Osteoblast (primary cell): ENCODE measurements around the gene CEND1. TPM values are rescaled to one million over a fixed set of nuclear protein-coding genes. Genes with fewer than 3 reads are reported as not detected.
A peak's percentile ranks its signal among the peaks of the same experiment; 100 is the strongest.

Experiments
- DNase-seq: peaks from one replicate; pipeline ENCODE4 v3.0.0; 2011; ENCODE audit warnings: low spot score, mixed read lengths; ENCODE audit not compliant: insufficient read length; ENCODE audit errors: missing footprints
- H2AFZ ChIP-seq: 2 replicates; pipeline ENCODE4 v1.6.0; 2011; ENCODE audit warnings: mild to moderate bottlenecking, low read length
- H3K27ac ChIP-seq: 2 replicates; pipeline ENCODE4 v1.5.1; 2011; ENCODE audit warnings: mild to moderate bottlenecking, low read depth, low read length, moderate library complexity
- H3K27me3 ChIP-seq: 2 replicates; pipeline ENCODE4 v1.6.0; 2012; ENCODE audit warnings: mild to moderate bottlenecking, control low read depth, inconsistent platforms, low read length, moderate library complexity; ENCODE audit not compliant: insufficient read depth
- H3K36me3 ChIP-seq: 2 replicates; pipeline ENCODE4 v1.5.1; 2011; ENCODE audit warnings: mild to moderate bottlenecking, low read length, control low read depth, moderate library complexity; ENCODE audit not compliant: insufficient read depth
- H3K4me1 ChIP-seq: 2 replicates; pipeline ENCODE4 v1.5.1; 2011; ENCODE audit warnings: mild to moderate bottlenecking, low read length, control low read depth, moderate library complexity; ENCODE audit not compliant: insufficient read depth
- H3K4me2 ChIP-seq: 2 replicates; pipeline ENCODE4 v1.6.0; 2011; ENCODE audit warnings: mild to moderate bottlenecking, low read length; ENCODE audit not compliant: insufficient read depth
- H3K4me3 ChIP-seq: fragments of 200-600 bp; sonication (generic); 3 replicates; pipeline ENCODE4 v1.5.1; 2012; ENCODE audit warnings: mild to moderate bottlenecking, low read length, inconsistent platforms; ENCODE audit not compliant: insufficient read depth
- H3K79me2 ChIP-seq: 2 replicates; pipeline ENCODE4 v1.6.0; 2012; ENCODE audit warnings: mild to moderate bottlenecking, low read length, control low read depth, inconsistent platforms; ENCODE audit not compliant: insufficient read depth
- H3K9me3 ChIP-seq: 2 replicates; pipeline ENCODE4 v1.5.1; 2011; ENCODE audit warnings: low read depth, low read length, control low read depth
- H4K20me1 ChIP-seq: 2 replicates; pipeline ENCODE4 v1.6.0; 2012; ENCODE audit warnings: mild to moderate bottlenecking, low read length, control low read depth; ENCODE audit not compliant: insufficient read depth
- total RNA-seq: library from RNA; depleted of rRNA; stranded (reverse); fragments of >200 nt; gene quantifications from 2 replicates; pipeline ENCODE4 v1.2.3, GENCODE V29; 2012
- TF ChIP-seq, protein P1 (sequence below): IDR thresholded peaks from 2 replicates; pipeline ENCODE4 v1.5.1; 2011; ENCODE audit warnings: mild to moderate bottlenecking, low read depth, low read length, moderate library complexity; ENCODE audit errors: extremely low read depth

The CEND1 gene
- total RNA-seq, 1 donor = not detected

- peak overlapping the region; percentile 46 for H3K27ac ChIP-seq
- H4K20me1 ChIP-seq = peaks cover 59% of the 10 kb centered on the region
- H3K79me2 ChIP-seq = peaks cover 28% of the 10 kb centered on the region
- H3K4me1 ChIP-seq = peaks cover 20% of the 10 kb centered on the region
- no peak overlapping the region for H3K4me2 ChIP-seq
- H3K36me3 ChIP-seq = peaks cover 63% of the 10 kb centered on the region
- peak; percentile 85 for DNase-seq
- no peaks in the 10 kb centered on the region for H3K9me3 ChIP-seq
- H2AFZ ChIP-seq = no peak overlapping the region
- TF ChIP-seq, protein P1, sequence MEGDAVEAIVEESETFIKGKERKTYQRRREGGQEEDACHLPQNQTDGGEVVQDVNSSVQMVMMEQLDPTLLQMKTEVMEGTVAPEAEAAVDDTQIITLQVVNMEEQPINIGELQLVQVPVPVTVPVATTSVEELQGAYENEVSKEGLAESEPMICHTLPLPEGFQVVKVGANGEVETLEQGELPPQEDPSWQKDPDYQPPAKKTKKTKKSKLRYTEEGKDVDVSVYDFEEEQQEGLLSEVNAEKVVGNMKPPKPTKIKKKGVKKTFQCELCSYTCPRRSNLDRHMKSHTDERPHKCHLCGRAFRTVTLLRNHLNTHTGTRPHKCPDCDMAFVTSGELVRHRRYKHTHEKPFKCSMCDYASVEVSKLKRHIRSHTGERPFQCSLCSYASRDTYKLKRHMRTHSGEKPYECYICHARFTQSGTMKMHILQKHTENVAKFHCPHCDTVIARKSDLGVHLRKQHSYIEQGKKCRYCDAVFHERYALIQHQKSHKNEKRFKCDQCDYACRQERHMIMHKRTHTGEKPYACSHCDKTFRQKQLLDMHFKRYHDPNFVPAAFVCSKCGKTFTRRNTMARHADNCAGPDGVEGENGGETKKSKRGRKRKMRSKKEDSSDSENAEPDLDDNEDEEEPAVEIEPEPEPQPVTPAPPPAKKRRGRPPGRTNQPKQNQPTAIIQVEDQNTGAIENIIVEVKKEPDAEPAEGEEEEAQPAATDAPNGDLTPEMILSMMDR = no peak
- H3K27me3 ChIP-seq = no peaks in the 10 kb centered on the region
- no peak overlapping the region for H3K4me3 ChIP-seq
These were observed 23.6 kb downstream of the CEND1 start for GRCh38 chr11:766106-766935.

DNA sequence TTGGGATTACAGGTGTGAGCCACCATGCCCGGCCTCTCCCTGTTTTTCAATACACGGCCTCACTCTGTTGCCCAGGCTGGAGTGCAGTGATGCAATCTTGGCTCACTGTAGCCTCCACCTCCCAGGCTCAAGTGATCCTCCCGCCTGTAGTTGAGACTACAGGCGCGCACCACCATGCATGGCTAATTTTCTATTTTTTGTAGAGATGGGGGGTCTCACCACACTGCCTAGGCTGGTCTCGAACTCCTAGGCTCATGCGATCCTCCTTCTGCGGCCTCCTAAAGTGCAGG is 24.1 kb downstream of the CEND1 start:
- Histone ChIP-seq H3K9me3 (no peaks in the 10 kb centered on the region), H3K4me1 (peaks cover 20% of the 10 kb centered on the region), H3K4me2 (no peak overlapping the region), H3K27me3 (no peaks in the 10 kb centered on the region), H2AFZ (no peak overlapping the region), H3K27ac (peak overlapping the region; percentile 46), H4K20me1 (peaks cover 54% of the 10 kb centered on the region), H3K79me2 (peaks cover 22% of the 10 kb centered on the region), H3K4me3 (no peak overlapping the region), H3K36me3 (peaks cover 62% of the 10 kb centered on the region)
- TF ChIP-seq, protein P1 = no peak
- no peak for DNase-seq

GRCh38 chr11:765025-765801 is 24.7 kb downstream of the CEND1 start:
- H4K20me1 ChIP-seq = peaks cover 49% of the 10 kb centered on the region
- peaks cover 16% of the 10 kb centered on the region for H3K79me2 ChIP-seq
- peaks cover 61% of the 10 kb centered on the region for H3K36me3 ChIP-seq
- H3K4me1 ChIP-seq = peaks cover 20% of the 10 kb centered on the region
- DNase-seq = peak; percentile 86
- TF ChIP-seq, protein P1 = peak; percentile 56
- no peak overlapping the region for H3K4me3 ChIP-seq
- no peaks in the 10 kb centered on the region for H3K9me3 ChIP-seq
- no peak overlapping the region for H3K27ac ChIP-seq
- no peaks in the 10 kb centered on the region for H3K27me3 ChIP-seq
- no peak overlapping the region for H2AFZ ChIP-seq
- no peak overlapping the region for H3K4me2 ChIP-seq
